ENCODE data around the gene KLHL41. TPM values are rescaled to one million over a fixed set of nuclear protein-coding genes. Genes with fewer than 3 reads are reported as not detected.
A peak's percentile ranks its signal among the peaks of the same experiment; 100 is the strongest.

Gene KLHL41
- total and polyA plus RNA-seq, 2 of the 13 experiments (the other 11 are each of a cell fraction or from before 2014, with no cell fraction given) = 0.07 to 0.31 TPM

DNA sequence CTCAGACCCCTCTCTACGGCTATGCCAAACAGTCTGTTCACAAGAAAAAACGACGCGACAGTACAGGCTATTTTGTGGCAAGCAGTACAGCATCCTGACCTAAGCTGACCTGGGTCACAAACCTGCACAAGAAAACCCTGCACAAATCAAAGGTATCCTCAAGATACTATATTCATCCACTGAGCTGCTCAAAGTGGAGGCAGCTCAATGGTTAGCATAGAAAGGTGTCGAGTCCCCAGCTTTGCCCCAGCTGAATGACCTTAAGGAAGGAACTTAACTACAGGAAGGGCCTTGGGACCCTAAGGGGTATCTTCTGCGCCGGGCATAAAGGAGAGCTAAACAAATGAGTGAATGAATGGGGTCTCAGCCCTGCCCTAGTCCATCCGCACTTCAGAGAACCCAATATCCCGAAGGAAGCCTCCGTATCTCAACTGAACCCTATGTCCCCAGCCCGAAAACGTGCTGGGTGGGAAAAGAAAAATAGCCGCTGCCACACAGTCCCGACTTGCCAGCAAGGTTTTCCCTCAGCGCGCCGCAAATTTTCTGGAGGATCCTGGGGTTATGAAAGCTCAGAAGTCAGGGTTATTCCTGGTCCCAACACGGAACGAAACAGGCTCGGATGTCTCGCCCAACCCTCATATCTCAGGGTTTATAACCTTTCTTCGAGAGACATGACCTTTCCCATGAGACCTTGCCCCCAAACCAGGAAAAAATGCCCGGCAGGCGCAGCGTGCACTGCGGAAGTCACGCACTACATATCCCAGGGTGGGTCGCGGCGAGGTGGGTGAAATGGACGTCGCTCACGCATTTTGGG is 63.9 kb downstream of the KLHL41 start, which contains the start of gene FASTKD1 (continued):
- TF ChIP-seq ZNF558 (CRISPR knock-in tag; IDR thresholded peaks at IDR 0.05; ENCODE audit: borderline replicate concordance) (no peak), ZSCAN12 (CRISPR knock-in tag; IDR thresholded peaks at IDR 0.05) (0 out of 2 replicates have a peak, but pooled peaks have one; percentile 68), ZNF616 (CRISPR knock-in tag; IDR thresholded peaks at IDR 0.05; ENCODE audit: low read depth) (no peak), HHEX (CRISPR knock-in tag; IDR thresholded peaks at IDR 0.05) (peak; percentile 48; the same call in 1 of the 2 replicates), KDM5B (CRISPR knock-in tag; IDR thresholded peaks at IDR 0.05; ENCODE audit: borderline replicate concordance) (peak; percentile 77), ATM (IDR thresholded peaks at IDR 0.05; ENCODE audit: borderline replicate concordance) (no peak), YY1 (IDR thresholded peaks at IDR 0.05; ENCODE audit: insufficient read depth, insufficient replicate concordance, low read depth, low read length) (peak; percentile 94), POGZ (CRISPR knock-in tag; IDR thresholded peaks at IDR 0.05) (peak; percentile 98), PAF1 (CRISPR knock-in tag; IDR thresholded peaks at IDR 0.05) (no peak), ZNF619 (CRISPR knock-in tag; IDR thresholded peaks at IDR 0.05) (no peak)
- TF ChIP-seq, protein P1, sequence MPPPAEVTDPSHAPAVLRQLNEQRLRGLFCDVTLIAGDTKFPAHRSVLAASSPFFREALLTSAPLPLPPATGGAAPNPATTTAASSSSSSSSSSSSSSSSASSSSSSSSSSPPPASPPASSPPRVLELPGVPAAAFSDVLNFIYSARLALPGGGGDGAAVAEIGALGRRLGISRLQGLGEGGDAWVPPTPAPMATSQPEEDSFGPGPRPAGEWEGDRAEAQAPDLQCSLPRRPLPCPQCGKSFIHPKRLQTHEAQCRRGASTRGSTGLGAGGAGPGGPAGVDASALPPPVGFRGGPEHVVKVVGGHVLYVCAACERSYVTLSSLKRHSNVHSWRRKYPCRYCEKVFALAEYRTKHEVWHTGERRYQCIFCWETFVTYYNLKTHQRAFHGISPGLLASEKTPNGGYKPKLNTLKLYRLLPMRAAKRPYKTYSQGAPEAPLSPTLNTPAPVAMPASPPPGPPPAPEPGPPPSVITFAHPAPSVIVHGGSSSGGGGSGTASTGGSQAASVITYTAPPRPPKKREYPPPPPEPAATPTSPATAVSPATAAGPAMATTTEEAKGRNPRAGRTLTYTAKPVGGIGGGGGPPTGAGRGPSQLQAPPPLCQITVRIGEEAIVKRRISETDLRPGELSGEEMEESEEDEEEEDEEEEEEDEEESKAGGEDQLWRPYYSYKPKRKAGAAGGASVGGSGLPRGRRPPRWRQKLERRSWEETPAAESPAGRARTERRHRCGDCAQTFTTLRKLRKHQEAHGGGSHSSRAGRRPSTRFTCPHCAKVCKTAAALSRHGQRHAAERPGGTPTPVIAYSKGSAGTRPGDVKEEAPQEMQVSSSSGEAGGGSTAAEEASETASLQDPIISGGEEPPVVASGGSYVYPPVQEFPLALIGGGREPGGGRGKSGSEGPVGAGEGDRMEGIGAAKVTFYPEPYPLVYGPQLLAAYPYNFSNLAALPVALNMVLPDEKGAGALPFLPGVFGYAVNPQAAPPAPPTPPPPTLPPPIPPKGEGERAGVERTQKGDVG (CRISPR knock-in tag; IDR thresholded peaks at IDR 0.05; ENCODE audit: borderline replicate concordance) = no peak
- TF ChIP-seq, protein P2, sequence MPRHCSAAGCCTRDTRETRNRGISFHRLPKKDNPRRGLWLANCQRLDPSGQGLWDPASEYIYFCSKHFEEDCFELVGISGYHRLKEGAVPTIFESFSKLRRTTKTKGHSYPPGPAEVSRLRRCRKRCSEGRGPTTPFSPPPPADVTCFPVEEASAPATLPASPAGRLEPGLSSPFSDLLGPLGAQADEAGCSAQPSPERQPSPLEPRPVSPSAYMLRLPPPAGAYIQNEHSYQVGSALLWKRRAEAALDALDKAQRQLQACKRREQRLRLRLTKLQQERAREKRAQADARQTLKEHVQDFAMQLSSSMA (CRISPR knock-in tag; IDR thresholded peaks at IDR 0.05) = peak; percentile 85; the same call in 1 of the 2 replicates
- TF ChIP-seq, protein P3, sequence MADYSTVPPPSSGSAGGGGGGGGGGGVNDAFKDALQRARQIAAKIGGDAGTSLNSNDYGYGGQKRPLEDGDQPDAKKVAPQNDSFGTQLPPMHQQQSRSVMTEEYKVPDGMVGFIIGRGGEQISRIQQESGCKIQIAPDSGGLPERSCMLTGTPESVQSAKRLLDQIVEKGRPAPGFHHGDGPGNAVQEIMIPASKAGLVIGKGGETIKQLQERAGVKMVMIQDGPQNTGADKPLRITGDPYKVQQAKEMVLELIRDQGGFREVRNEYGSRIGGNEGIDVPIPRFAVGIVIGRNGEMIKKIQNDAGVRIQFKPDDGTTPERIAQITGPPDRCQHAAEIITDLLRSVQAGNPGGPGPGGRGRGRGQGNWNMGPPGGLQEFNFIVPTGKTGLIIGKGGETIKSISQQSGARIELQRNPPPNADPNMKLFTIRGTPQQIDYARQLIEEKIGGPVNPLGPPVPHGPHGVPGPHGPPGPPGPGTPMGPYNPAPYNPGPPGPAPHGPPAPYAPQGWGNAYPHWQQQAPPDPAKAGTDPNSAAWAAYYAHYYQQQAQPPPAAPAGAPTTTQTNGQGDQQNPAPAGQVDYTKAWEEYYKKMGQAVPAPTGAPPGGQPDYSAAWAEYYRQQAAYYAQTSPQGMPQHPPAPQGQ (CRISPR knock-in tag; IDR thresholded peaks at IDR 0.05; ENCODE audit: borderline replicate concordance) = no peak
- TF ChIP-seq, protein P4, sequence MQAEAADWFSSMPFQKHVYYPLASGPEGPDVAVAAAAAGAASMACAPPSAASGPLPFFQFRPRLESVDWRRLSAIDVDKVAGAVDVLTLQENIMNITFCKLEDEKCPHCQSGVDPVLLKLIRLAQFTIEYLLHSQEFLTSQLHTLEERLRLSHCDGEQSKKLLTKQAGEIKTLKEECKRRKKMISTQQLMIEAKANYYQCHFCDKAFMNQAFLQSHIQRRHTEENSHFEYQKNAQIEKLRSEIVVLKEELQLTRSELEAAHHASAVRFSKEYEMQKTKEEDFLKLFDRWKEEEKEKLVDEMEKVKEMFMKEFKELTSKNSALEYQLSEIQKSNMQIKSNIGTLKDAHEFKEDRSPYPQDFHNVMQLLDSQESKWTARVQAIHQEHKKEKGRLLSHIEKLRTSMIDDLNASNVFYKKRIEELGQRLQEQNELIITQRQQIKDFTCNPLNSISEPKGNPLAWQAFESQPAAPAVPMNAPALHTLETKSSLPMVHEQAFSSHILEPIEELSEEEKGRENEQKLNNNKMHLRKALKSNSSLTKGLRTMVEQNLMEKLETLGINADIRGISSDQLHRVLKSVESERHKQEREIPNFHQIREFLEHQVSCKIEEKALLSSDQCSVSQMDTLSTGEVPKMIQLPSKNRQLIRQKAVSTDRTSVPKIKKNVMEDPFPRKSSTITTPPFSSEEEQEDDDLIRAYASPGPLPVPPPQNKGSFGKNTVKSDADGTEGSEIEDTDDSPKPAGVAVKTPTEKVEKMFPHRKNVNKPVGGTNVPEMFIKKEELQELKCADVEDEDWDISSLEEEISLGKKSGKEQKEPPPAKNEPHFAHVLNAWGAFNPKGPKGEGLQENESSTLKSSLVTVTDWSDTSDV (CRISPR knock-in tag; IDR thresholded peaks at IDR 0.05) = no peak
- TF ChIP-seq, protein P5, sequence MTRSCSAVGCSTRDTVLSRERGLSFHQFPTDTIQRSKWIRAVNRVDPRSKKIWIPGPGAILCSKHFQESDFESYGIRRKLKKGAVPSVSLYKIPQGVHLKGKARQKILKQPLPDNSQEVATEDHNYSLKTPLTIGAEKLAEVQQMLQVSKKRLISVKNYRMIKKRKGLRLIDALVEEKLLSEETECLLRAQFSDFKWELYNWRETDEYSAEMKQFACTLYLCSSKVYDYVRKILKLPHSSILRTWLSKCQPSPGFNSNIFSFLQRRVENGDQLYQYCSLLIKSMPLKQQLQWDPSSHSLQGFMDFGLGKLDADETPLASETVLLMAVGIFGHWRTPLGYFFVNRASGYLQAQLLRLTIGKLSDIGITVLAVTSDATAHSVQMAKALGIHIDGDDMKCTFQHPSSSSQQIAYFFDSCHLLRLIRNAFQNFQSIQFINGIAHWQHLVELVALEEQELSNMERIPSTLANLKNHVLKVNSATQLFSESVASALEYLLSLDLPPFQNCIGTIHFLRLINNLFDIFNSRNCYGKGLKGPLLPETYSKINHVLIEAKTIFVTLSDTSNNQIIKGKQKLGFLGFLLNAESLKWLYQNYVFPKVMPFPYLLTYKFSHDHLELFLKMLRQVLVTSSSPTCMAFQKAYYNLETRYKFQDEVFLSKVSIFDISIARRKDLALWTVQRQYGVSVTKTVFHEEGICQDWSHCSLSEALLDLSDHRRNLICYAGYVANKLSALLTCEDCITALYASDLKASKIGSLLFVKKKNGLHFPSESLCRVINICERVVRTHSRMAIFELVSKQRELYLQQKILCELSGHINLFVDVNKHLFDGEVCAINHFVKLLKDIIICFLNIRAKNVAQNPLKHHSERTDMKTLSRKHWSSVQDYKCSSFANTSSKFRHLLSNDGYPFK (CRISPR knock-in tag; IDR thresholded peaks at IDR 0.05; ENCODE audit: borderline replicate concordance) = peak; percentile 72; the same call in 1 of the 2 replicates

All from HepG2 (cell line).